GM21515 (cell line): ENCODE results near the gene SRRM1.
"Not testable (repeated sequence)": the region's sequence is repeated elsewhere in the genome, so short reads cannot be mapped to it uniquely, and the experiment has no call there.

Source experiments
- ATAC-seq: cut with Tn5 transposase; IDR thresholded peaks from one replicate; pipeline ENCODE4 v1.9.1; 2021; ENCODE audit not compliant: unreplicated experiment

The SRRM1 gene

DNA sequence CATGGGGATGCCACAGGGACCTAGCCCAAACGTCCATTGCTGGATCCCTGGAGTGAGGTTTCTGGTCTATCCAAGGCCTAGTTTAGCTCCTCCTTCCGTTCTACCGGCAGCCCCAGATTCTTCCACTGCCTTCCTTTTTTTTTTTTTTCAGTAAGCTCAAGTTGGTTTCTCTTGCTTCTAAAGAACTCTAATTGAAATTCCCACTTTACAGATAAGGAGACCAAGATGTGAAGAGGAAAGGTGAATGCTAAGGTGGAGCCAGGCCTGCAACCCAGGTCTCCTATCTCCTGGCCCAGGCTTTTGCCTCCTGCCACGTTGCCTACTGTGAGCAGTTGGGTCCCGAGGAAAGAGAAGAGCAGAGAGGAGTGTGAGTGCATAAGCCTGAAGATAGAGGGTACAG lies 70.6 kb downstream of the SRRM1 start:
- no peak for ATAC-seq

DNA sequence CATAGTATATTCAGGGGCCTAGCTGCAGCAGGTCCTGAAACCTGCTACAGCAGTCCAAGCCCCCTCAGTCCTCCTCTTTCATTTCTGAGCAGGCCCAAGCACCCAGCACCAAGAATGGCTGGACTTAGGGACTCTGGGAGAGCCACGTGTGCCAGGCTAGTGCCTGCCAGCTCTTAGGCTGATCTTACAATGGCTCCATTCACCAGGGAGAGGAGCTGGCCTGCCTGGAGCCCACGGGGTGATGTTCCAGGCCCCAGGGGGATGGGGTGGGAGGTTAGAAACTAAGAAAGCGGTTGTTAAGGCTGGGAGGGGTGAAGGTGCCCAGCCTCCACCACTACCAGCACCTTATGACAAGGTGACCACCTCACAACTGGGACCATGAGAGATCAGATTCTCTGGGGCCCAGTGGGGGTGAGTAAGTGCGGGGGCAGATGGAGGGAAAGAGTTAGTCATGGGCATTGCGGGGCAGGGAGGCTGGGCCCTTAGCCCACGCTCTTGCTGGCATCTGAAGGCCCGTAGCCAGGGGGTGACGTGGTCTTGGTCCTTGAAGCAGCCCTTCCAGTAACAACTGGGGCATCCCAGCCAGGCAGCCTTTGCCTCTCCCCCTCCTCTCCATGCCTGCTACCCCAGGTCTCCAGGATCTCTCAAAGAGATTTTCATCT lies 71.9 kb downstream of the SRRM1 start:
- no peak for ATAC-seq

DNA sequence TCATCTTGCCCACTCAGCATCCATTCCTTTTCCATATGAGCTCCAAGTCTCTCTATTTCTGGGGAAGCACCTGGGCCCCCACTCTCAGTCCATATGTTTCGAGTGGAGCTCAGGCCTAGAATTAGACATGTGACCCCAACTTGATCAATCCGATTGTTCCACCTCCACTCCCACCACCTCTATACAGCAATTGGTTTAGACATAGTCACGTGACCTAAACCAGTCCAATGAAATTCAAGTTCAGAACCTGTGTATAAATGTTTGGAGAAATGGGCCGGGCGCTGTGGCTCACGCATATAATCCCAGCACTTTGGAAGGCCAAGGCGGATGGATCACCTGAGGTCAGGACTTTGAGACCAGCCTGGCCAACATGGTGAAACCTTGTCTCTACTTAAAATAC lies 72.6 kb downstream of the SRRM1 start:
- no peak for ATAC-seq

DNA sequence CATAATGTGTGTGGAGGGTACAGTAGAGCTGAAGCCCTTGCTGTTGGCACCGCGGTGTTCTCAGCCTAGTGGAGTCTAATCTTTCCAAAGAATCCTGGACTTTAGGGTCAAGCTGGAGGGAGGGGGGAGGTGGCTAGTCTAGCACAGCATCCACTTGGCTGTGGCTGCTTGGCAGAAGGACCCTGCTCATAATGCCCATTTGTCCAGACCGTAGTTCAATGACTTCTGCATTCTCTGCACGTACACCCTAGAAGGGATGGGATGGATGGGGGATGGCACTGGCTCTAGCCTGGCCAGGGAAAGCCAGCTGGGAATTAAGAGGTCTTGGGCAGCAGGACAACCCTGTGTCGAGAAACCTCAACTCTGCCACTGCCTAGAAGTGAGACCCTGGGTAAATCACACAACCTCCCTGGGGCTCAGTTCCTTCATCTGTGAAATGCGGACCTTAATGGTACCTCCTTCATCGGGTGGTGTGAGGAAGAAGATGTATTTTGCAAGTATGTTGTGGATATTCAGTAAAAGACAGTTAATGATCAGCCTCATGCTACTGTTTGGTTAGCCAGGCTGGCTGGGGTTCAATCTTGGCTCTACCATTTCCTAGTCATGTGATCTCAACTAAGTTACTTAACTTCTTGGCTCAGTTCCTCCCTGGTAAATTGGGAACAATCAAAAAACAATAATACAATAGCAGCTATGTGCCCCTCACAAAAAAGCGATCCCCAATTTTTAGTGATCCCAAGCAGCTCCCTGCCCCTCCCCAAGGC lies 75.0 kb downstream of the SRRM1 start:
- ATAC-seq = no peak

DNA sequence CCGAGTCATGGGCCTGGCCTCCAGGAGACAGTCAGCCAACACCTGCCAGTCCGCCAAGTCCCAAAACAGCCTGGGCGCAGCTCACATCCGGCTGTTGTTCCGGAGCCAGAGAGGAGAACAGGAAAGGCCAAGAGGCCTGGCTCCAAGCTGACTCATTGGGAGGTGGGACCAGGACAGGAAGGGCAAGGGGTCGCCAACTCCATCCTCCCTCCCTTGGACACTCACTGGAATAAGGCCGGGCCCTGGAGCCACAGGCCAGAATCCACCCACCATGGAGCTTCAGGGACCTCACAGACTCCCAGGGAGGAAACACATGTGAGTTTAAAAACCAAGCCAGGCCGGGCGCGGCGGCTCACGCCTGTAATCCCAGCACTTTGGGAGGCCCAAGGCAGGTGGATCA lies 77.0 kb downstream of the SRRM1 start:
- ATAC-seq = no peak

DNA sequence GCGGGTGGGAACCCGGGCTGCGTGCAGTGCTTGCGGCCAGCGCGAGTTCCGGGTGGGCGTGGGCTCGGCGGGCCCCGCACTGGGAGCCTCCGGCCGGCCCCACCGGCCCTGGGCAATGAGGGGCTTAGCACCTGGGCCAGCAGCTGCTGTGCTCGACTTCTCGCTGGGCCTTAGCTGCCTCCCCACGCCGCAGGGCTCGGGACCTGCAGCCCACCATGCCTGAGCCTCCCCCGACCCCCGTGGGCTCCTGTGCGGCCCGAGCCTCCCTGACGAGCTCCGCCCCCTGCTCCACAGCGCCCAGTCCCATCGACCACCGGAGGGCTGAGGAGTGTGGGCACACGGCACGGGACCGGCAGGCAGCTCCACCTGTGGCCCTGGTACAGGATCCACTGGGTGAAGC lies 78.4 kb downstream of the SRRM1 start:
- ATAC-seq = no peak

DNA sequence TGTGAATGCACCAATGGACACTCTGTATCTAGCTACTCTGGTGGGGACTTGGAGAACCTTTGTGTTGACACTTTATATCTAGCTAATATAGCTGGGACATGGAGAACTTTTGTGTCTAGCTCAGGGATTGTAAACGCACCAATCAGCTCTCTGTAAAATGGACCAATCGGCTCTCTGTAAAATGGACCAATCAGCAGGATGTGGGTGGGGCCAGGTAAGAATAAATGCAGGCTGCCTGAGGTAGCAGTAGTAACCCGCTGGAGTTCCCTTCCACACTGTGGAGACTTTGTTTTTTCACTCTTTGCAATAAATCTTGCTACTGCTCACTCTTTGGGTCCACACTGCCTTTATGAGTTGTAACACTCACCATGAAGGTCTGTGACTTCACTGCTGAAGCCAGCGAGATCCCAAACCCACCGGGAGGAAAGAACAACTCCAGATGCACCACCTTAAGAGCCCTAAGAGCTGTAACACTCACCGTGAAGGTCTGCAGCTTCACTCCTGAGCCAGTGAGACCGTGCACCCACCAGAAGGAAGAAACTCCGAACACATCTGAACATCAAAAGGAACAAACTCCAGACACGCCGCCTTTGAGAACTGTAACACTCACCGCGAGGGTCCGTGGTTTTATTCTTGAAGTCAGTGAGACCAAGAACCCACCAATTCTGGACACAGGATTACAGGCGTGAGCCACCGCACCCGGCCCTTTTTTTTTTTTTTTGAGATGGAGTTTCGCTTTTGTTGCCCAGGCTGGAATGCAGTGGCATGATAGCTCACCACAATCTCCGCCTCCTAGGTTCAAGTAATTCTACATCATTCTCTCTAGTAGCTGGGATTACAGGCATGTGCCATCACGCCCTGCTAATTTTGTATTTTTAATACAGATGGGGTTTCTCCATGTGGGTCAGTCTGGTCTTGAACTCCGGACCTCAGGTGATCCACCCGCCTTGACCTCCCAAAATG lies 79.3 kb downstream of the SRRM1 start:
- not testable (repeated sequence) for ATAC-seq
